Mucosa of descending colon (tissue), 3 donors: ENCODE data around the gene ZNF280D. TPM values are rescaled to one million over a fixed set of nuclear protein-coding genes. Genes with fewer than 3 reads are reported as not detected.

Experiments
- ATAC-seq: fragments of 200-7000 bp; cut with Tn5 transposase; one replicate; pipeline ENCODE4 v1.9.1; 2020; ENCODE audit warnings: mild to moderate bottlenecking, moderate library complexity
- DNase-seq, 3 donors: peaks; one replicate each; pipeline ENCODE4 v3.0.0-alpha.2; 2020
- H3K36me3 ChIP-seq: fragments of 200-600 bp; one replicate; pipeline ENCODE4 v1.8.0; 2021; ENCODE audit warnings: low read depth, mild to moderate bottlenecking
- H3K4me1 ChIP-seq: fragments of 200-600 bp; one replicate; pipeline ENCODE4 v1.8.0; 2021; ENCODE audit warnings: low read depth, mild to moderate bottlenecking
- H3K4me3 ChIP-seq: fragments of 200-600 bp; one replicate; pipeline ENCODE4 v1.8.0; 2021; ENCODE audit warnings: mild to moderate bottlenecking
- H3K9me3 ChIP-seq: fragments of 200-600 bp; one replicate; pipeline ENCODE4 v1.8.0; 2021; ENCODE audit warnings: mild to moderate bottlenecking
- CTCF ChIP-seq: fragments of 200-600 bp; IDR thresholded peaks from one replicate; pipeline ENCODE4 v1.8.0; 2022; ENCODE audit warnings: antibody characterized with exemption, mild to moderate bottlenecking
- intact Hi-C, 2 donors: fragments of 100-400 bp; cut with DNase I in 1 of 2; cut with micrococcal nuclease in 1 of 2; formaldehyde crosslinking; loops; one replicate each; pipeline versions ENCODE4 v1.11.0 to v1.11.1; 2022; cut with DNase I, micrococcal nuclease
- total RNA-seq, 3 donors: library from RNA; stranded (reverse); fragmentation: NEBNext Ultra II Directional in 2 of 3; extraction: Animal tissue kit (Norgen Biotek cat#: 25700) in 2 of 3; gene quantifications; one replicate each; pipeline versions ENCODE4 v1.2.1 to v1.2.4, GENCODE V29; 2021 to 2023
- donor health status: DM: no; HTN: no; CAD: no; lungs with moderate emphysema.
- donor health status: DM: no; HTN: no; CAD: no.
- donor health status: DM: no; HTN: yes; CAD: no.

The ZNF280D gene
- total RNA-seq, 3 donors from 2014 or later, result 29.6 to 51.0 (median 39.8) TPM

- no peak for DNase-seq
- intact Hi-C loops, result no loop called here
- peak; percentile 72 for ATAC-seq
- TF ChIP-seq CTCF, result no peak
- Histone ChIP-seq H3K9me3 (no peaks in the 10 kb centered on the region), H3K4me1 (no peaks in the 10 kb centered on the region), H3K4me3 (no peak overlapping the region), H3K36me3 (no peaks in the 10 kb centered on the region)
Measured at GRCh38 chr15:56744701-56745683, 11.7 kb upstream of the ZNF280D start.

- no peak for ATAC-seq
- peaks cover 8% of the 10 kb centered on the region for H3K4me1 ChIP-seq
- H3K36me3 ChIP-seq, result no peaks in the 10 kb centered on the region
- H3K9me3 ChIP-seq, result no peaks in the 10 kb centered on the region
- intact Hi-C loops, result no loop called here
- no peak for TF ChIP-seq CTCF
- H3K4me3 ChIP-seq, result no peak overlapping the region
- DNase-seq, result no peak
Measured at GRCh38 chr15:56741541-56741940, 8.2 kb upstream of the ZNF280D start.

- intact Hi-C loops, result loop anchor here in 1 of 2 donors (10.0 kb wide), 1 partner anchor 465 kb away; no protein-coding TSS in a partner anchor
- no peak for TF ChIP-seq CTCF
- DNase-seq, result no peak
- Histone ChIP-seq H3K4me3 (no peak overlapping the region), H3K4me1 (peaks cover 8% of the 10 kb centered on the region), H3K36me3 (no peaks in the 10 kb centered on the region), H3K9me3 (no peaks in the 10 kb centered on the region)
- ATAC-seq, result peak; percentile 16
Measured at GRCh38 chr15:56739964-56740640, 6.8 kb upstream of the ZNF280D start.

DNA sequence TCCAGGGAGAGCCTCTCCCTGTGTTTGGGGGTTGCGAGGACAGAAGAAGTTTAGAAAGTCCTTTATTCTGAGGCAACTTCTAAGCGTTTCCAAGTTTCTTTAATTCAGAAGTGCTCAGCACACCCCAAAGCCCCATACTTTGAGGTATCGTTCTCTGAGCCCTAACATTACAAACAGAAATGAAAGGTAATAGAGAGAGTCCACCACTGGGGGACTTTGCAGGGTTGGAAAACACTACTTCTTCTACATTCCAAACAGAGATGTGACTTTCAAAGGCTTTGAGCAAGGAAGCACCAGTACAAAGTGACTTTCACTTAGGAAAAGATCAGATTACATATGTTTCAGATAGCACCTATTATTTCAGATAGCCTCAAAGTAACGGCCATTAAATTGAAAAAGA, 6.2 kb upstream of the ZNF280D start:
- H3K9me3 ChIP-seq, result no peaks in the 10 kb centered on the region
- ATAC-seq (no peak), DNase-seq (no peak)
- no peak for TF ChIP-seq CTCF
- H3K4me3 ChIP-seq, result no peak overlapping the region
- peaks cover 8% of the 10 kb centered on the region for H3K4me1 ChIP-seq
- intact Hi-C loops, result loop anchor here in 1 of 2 donors (10.0 kb wide), 1 partner anchor 465 kb away; no protein-coding TSS in a partner anchor
- no peaks in the 10 kb centered on the region for H3K36me3 ChIP-seq

DNA sequence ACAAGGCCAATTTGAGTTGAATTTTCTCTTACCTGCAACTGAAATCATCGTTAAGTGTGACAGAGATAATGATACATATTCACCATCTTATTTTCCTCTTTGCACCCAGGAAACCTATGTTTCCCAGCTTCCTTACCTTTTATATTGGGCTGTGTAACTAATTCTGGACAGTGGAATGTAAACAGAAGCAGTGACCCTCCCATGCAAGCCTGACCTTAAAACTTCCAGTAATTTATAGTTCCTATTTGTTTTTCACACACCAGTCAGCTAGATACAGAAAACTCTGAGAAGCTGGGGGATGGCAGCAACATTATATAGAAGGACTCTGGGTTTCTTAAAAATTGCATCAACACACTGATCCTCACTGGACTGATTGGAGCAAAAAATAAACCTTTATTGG, 4.5 kb upstream of the ZNF280D start:
- Histone ChIP-seq H3K4me1 (peaks cover 8% of the 10 kb centered on the region), H3K9me3 (no peaks in the 10 kb centered on the region), H3K4me3 (no peak overlapping the region), H3K36me3 (no peaks in the 10 kb centered on the region)
- intact Hi-C loops, result loop anchor here in 1 of 2 donors (10.0 kb wide), 1 partner anchor 467 kb away; no protein-coding TSS in a partner anchor
- ATAC-seq (no peak), DNase-seq (no peak)
- TF ChIP-seq CTCF, result no peak
